ENCODE data around the gene CA4.

Gene CA4

DNA sequence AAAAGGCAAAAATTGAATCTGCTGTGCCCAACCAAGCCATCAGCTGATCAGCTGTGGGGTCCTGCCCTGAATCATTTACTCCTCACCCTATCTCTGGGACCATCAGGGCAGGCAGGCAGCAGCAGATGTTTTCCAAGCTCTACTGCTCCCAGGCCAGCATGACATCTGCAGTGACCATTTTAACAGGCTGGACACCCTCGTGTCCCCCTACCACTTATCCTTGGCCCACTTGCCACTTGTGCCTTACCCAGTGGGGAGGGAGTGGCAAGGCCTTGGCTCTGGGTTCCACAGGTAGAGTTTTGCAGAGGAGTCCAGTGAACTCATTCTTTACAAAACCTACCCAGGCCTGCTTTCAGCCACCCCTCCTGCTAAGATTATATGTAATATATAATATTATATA is 12.0 kb upstream of the CA4 start:
- Histone ChIP-seq H3K18ac (ENCODE audit: low read depth in 1 of 2, low read length in 2 of 2) (no peak overlapping the region), H3K9ac (ENCODE audit: low read length) (no peak overlapping the region)
- WGBS: 100% methylated on average over 1 of the region's 1 CpG

DNA sequence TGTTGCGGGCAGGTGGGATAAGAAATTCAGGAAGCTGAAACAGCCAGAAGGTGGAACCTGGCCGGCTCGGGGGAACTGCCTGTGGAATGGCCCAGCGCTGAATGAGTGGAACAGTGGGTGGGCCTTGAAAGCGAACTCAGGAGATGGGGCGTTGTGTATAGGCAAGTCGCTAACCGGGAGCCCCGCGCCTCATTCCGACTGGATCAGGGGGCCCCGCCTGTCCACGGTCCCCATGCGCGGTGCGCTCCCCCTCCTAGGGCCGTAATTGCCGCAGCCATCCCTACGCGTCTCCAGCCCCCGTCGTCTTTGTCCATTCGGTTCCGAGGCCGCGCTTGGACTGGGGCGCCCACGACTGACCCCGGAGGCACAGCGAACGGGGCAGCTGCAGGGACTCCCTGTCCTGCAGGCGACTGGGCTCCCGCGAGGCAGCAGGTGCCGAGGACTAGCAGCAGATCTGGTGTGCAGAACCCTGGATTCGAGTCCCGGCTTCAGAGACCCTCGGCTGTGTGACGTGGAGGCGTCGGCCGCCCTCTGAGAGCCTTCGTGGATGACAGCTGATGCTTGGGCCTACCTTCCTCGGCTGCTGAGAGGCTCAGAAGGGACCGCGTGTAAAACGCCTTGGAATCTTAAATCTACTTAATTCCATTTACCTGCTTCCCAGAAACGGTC is 10.9 kb upstream of the CA4 start:
- peaks cover 46 to 58% of the 10 kb centered on the region in 2 experiments for H3K27me3 ChIP-seq (ENCODE audit: control insufficient read depth in 1 of 2, insufficient read depth in 1 of 2, low read length in 2 of 2)
- no peak overlapping the region for H4K91ac ChIP-seq (ENCODE audit: low read length)
- no peak overlapping the region for H4K8ac ChIP-seq (ENCODE audit: low read length)
- H3K4me3 ChIP-seq (ENCODE audit: insufficient read depth in 1 of 2, low read depth in 1 of 2, low read length in 2 of 2): no peak overlapping the region
- no peak overlapping the region for H2BK5ac ChIP-seq (ENCODE audit: low read depth, low read length, poor library complexity, severe bottlenecking)
- no peak overlapping the region for H2AK5ac ChIP-seq (ENCODE audit: low read length, severe bottlenecking)
- H3K23ac ChIP-seq (ENCODE audit: low read length in 2 of 2): peak overlapping the region in 1 of 2 experiments; percentile 14
- 33% methylated on average over 48 of the region's 48 CpGs for WGBS
- H3K79me1 ChIP-seq (replicated peaks; ENCODE audit: low read length, poor library complexity, severe bottlenecking): peaks cover 6% of the 10 kb centered on the region
- H3K9me3 ChIP-seq (ENCODE audit: control insufficient read depth, low read length): no peaks in the 10 kb centered on the region
- H3K36me3 ChIP-seq (ENCODE audit: control insufficient read depth in 1 of 2, insufficient read depth in 2 of 2, low read depth in 1 of 2, low read length in 2 of 2): peaks cover 0 to 4% of the 10 kb centered on the region in 2 experiments
- H3K18ac ChIP-seq (ENCODE audit: low read depth in 1 of 2, low read length in 2 of 2): no peak overlapping the region
- no peak overlapping the region for H3K4me2 ChIP-seq (ENCODE audit: low read length, poor library complexity, severe bottlenecking)
- H3K4me1 ChIP-seq (ENCODE audit: control insufficient read depth, insufficient read depth, low read depth, low read length): peaks cover 35% of the 10 kb centered on the region
- H3K27ac ChIP-seq (ENCODE audit: low read length, poor library complexity, severe bottlenecking): no peak overlapping the region
- no peak overlapping the region for H2BK15ac ChIP-seq (ENCODE audit: low read depth, poor library complexity, severe bottlenecking)
- no peak for DNase-seq
- H2BK12ac ChIP-seq (ENCODE audit: low read length in 2 of 2): no peak overlapping the region
- no peak overlapping the region for H3K14ac ChIP-seq (ENCODE audit: low read length in 2 of 2)
- H3K9ac ChIP-seq (ENCODE audit: low read length): no peak overlapping the region
- H3K4ac ChIP-seq (ENCODE audit: low read depth in 1 of 2, low read length in 2 of 2): no peak overlapping the region
- H2AFZ ChIP-seq (ENCODE audit: low read depth, low read length): no peak overlapping the region
- H2BK120ac ChIP-seq (ENCODE audit: low read depth, low read length): no peak overlapping the region

More for the DNA sequence above, 12.0 kb upstream of the CA4 start:
- Histone ChIP-seq H3K4me3 (ENCODE audit: insufficient read depth in 1 of 2, low read depth in 1 of 2, low read length in 2 of 2) (no peak overlapping the region), H3K79me1 (replicated peaks; ENCODE audit: low read length, poor library complexity, severe bottlenecking) (peaks cover 10% of the 10 kb centered on the region), H3K4me2 (ENCODE audit: low read length, poor library complexity, severe bottlenecking) (no peak overlapping the region), H3K4me1 (ENCODE audit: control insufficient read depth, insufficient read depth, low read depth, low read length) (peaks cover 35% of the 10 kb centered on the region), H3K4ac (ENCODE audit: low read depth in 1 of 2, low read length in 2 of 2) (no peak overlapping the region), H3K9me3 (ENCODE audit: control insufficient read depth, low read length) (no peaks in the 10 kb centered on the region), H4K8ac (ENCODE audit: low read length) (no peak overlapping the region), H2BK12ac (ENCODE audit: low read length in 2 of 2) (no peak overlapping the region), H2BK15ac (ENCODE audit: low read depth, poor library complexity, severe bottlenecking) (no peak overlapping the region), H3K23ac (ENCODE audit: low read length in 2 of 2) (no peak overlapping the region), H4K91ac (ENCODE audit: low read length) (no peak overlapping the region), H3K14ac (ENCODE audit: low read length in 2 of 2) (no peak overlapping the region), H2AK5ac (ENCODE audit: low read length, severe bottlenecking) (no peak overlapping the region), H2BK5ac (ENCODE audit: low read depth, low read length, poor library complexity, severe bottlenecking) (no peak overlapping the region), H3K36me3 (ENCODE audit: control insufficient read depth in 1 of 2, insufficient read depth in 2 of 2, low read depth in 1 of 2, low read length in 2 of 2) (peaks cover 5 to 9% of the 10 kb centered on the region in 2 experiments), H2BK120ac (ENCODE audit: low read depth, low read length) (no peak overlapping the region), H2AFZ (ENCODE audit: low read depth, low read length) (no peak overlapping the region), H3K27me3 (ENCODE audit: control insufficient read depth in 1 of 2, insufficient read depth in 1 of 2, low read length in 2 of 2) (peaks cover 46 to 58% of the 10 kb centered on the region in 2 experiments), H3K27ac (ENCODE audit: low read length, poor library complexity, severe bottlenecking) (no peak overlapping the region)
- DNase-seq: no peak

DNA sequence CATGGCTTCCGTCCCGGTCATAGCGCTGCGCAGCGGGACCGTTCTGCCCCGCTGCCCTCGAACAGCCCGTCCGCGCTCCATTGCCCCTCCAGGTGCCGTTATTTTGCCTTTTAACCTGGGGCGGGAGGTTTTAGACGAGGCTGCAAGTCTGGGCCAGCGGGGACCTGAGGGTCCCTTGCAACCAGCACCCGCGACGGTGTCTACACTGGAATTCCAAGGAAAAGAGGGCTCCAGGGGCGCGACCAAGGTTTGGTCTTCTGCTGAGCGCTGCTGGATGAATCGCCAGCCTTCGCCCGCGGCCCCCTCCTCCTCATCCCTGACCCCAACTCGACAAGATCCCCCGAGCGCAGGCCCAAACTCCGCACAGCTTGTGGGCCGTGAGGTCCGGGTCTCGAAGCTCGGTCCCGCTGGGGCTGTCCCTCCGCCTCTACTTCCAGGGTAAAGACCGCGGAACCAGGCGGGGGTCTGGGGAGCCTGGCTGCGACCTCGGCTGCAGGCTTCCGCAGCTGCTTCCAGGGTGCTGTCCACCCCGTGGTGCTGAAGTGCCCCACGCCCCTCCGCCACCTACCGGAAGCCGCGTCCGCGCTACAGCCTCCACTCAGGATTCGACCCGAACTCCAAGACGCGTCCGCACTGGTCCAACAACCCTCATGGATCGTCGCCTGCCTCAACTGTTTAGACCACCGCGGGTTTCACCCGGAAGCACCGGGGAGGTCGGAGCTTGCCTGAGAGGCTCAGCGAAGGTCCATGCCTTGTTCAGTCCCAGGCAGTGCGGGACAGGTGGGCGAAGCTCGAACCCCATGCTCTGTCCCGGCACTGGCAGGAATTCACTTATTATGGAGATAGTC is 10.1 kb upstream of the CA4 start:
- Histone ChIP-seq H3K18ac (ENCODE audit: low read depth in 1 of 2, low read length in 2 of 2) (no peak overlapping the region), H2BK5ac (ENCODE audit: low read depth, low read length, poor library complexity, severe bottlenecking) (no peak overlapping the region), H3K27ac (ENCODE audit: low read length, poor library complexity, severe bottlenecking) (no peak overlapping the region), H3K79me1 (replicated peaks; ENCODE audit: low read length, poor library complexity, severe bottlenecking) (peaks cover 2% of the 10 kb centered on the region), H4K91ac (ENCODE audit: low read length) (no peak overlapping the region), H3K9ac (ENCODE audit: low read length) (no peak overlapping the region), H2AFZ (ENCODE audit: low read depth, low read length) (no peak overlapping the region), H3K4me2 (ENCODE audit: low read length, poor library complexity, severe bottlenecking) (peak overlapping the region; percentile 26), H3K4ac (ENCODE audit: low read depth in 1 of 2, low read length in 2 of 2) (no peak overlapping the region), H4K8ac (ENCODE audit: low read length) (no peak overlapping the region), H3K27me3 (ENCODE audit: control insufficient read depth in 1 of 2, insufficient read depth in 1 of 2, low read length in 2 of 2) (peaks cover 51 to 63% of the 10 kb centered on the region in 2 experiments), H3K4me3 (ENCODE audit: insufficient read depth in 1 of 2, low read depth in 1 of 2, low read length in 2 of 2) (peak overlapping the region; percentile 29 to 37), H3K36me3 (ENCODE audit: control insufficient read depth in 1 of 2, insufficient read depth in 2 of 2, low read depth in 1 of 2, low read length in 2 of 2) (peaks cover 0 to 4% of the 10 kb centered on the region in 2 experiments), H2BK15ac (ENCODE audit: low read depth, poor library complexity, severe bottlenecking) (no peak overlapping the region), H2BK120ac (ENCODE audit: low read depth, low read length) (no peak overlapping the region), H3K4me1 (ENCODE audit: control insufficient read depth, insufficient read depth, low read depth, low read length) (peaks cover 32% of the 10 kb centered on the region), H2AK5ac (ENCODE audit: low read length, severe bottlenecking) (no peak overlapping the region), H3K14ac (ENCODE audit: low read length in 2 of 2) (no peak overlapping the region), H2BK12ac (ENCODE audit: low read length in 2 of 2) (no peak overlapping the region), H3K9me3 (ENCODE audit: control insufficient read depth, low read length) (no peaks in the 10 kb centered on the region), H3K23ac (ENCODE audit: low read length in 2 of 2) (no peak overlapping the region)
- 12% methylated on average over 66 of the region's 66 CpGs for WGBS
- DNase-seq: peak; percentile 75
